OCI-LY7 (cell line): Measurements from ENCODE around the gene LRBA.

Experiments
- CTCF ChIP-seq: fragments of 200-600 bp; sonication (generic); conservative IDR thresholded peaks from 2 replicates; pipeline ENCODE4 v1.5.1; 2014; ENCODE audit warnings: mild to moderate bottlenecking, antibody characterized with exemption, low read length, moderate library complexity, mixed read lengths
- EZH2phosphoT487 ChIP-seq: fragments of 200-600 bp; sonication (generic); IDR thresholded peaks from 2 replicates; pipeline ENCODE4 v1.6.1; 2018; ENCODE audit warnings: low read depth, borderline replicate concordance, mild to moderate bottlenecking, mixed run types, antibody characterized with exemption, low read length, moderate library complexity, mixed read lengths

GRCh38 chr4:150906987-150907633 is 108.0 kb downstream of the LRBA start:
- TF ChIP-seq CTCF = no peak
- no peak for TF ChIP-seq EZH2phosphoT487
